ENCODE data around the gene MALSU1. TPM values are rescaled to one million over a fixed set of nuclear protein-coding genes. Genes with fewer than 3 reads are reported as not detected.

Gene MALSU1
- total RNA-seq, 1 experiment from 2014 or later = 95.5 TPM

DNA sequence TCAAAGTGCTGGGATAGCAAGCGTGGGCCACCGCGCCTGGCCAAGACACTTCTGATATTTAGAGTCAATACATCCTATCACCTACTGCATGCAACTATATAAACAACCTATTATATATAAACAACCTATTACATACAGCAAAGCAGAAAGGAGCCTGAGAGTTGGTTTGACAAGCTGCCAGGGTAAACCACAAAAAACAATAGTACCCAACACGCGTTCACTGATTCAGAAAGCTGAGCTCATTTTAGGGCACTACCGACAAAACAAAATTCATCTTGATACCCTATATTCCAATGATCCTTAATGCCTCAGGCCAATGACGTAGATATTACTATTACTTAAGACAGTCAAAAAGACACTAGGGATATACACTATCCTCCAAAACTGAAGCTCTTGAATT is 16.2 kb downstream of the MALSU1 start:
- Mint-ChIP-seq H3K27ac (ENCODE audit: unreplicated experiment) (no peak overlapping the region), H3K36me3 (ENCODE audit: insufficient read depth, unreplicated experiment) (peaks cover 98% of the 10 kb centered on the region), H3K4me3 (ENCODE audit: unreplicated experiment) (no peak overlapping the region), H3K4me1 (ENCODE audit: low read depth, unreplicated experiment) (no peaks in the 10 kb centered on the region), H3K9me3 (ENCODE audit: unreplicated experiment) (no peaks in the 10 kb centered on the region), H3K27me3 (ENCODE audit: insufficient read depth, unreplicated experiment) (no peaks in the 10 kb centered on the region)
- ChIA-PET POLR2A (no interaction called here), CTCF (no interaction called here)
- H3K4me1 ChIP-seq = 0 out of 2 replicates have a peak, but pooled peaks cover 4% of the 10 kb centered on the region
- H3K9me3 ChIP-seq = no peaks in the 10 kb centered on the region
- TF ChIP-seq CTCF (IDR thresholded peaks at IDR 0.05; ENCODE audit: insufficient read depth in 1 of 2, low read depth in 1 of 2, low read length in 1 of 2, severe bottlenecking in 1 of 2, unreplicated experiment in 1 of 2) = no peak
- no TSS peak for BruUV-seq (replicated peaks)
- no peak overlapping the region for H3K4me3 ChIP-seq (ENCODE audit: low read depth, low read length)
- peaks cover 6% of the 10 kb centered on the region for H3K36me3 ChIP-seq (ENCODE audit: control insufficient read depth, insufficient read depth, low read length)
- H3K27me3 ChIP-seq (replicated peaks; ENCODE audit: control insufficient read depth, insufficient read depth, low read length) = no peaks in the 10 kb centered on the region
- intact Hi-C loops (cut with micrococcal nuclease; ENCODE audit: unreplicated experiment) = no loop called here
- no peak for DNase-seq

GRCh38 chr7:23331132-23331531 is 32.0 kb downstream of the MALSU1 start:
- H3K36me3 Mint-ChIP-seq (ENCODE audit: insufficient read depth, unreplicated experiment) = peaks cover 89% of the 10 kb centered on the region
- TF ChIP-seq CTCF (IDR thresholded peaks at IDR 0.05; ENCODE audit: insufficient read depth in 1 of 2, low read depth in 1 of 2, low read length in 1 of 2, severe bottlenecking in 1 of 2, unreplicated experiment in 1 of 2) = no peak
- no peaks in the 10 kb centered on the region for H3K27me3 Mint-ChIP-seq (ENCODE audit: insufficient read depth, unreplicated experiment)
- Histone ChIP-seq H3K9me3 (no peaks in the 10 kb centered on the region), H3K36me3 (ENCODE audit: control insufficient read depth, insufficient read depth, low read length) (no peaks in the 10 kb centered on the region), H3K4me1 (peaks cover 20% of the 10 kb centered on the region), H3K4me3 (ENCODE audit: low read depth, low read length) (no peak overlapping the region), H3K27me3 (replicated peaks; ENCODE audit: control insufficient read depth, insufficient read depth, low read length) (no peaks in the 10 kb centered on the region)
- intact Hi-C loops (cut with micrococcal nuclease; ENCODE audit: unreplicated experiment) = no loop called here
- POLR2A ChIA-PET = no interaction called here
- H3K27ac Mint-ChIP-seq (ENCODE audit: unreplicated experiment) = no peak overlapping the region
- H3K9me3 Mint-ChIP-seq (ENCODE audit: unreplicated experiment) = no peaks in the 10 kb centered on the region
- no peak for DNase-seq
- H3K4me3 Mint-ChIP-seq (ENCODE audit: unreplicated experiment) = no peak overlapping the region
- BruUV-seq (replicated peaks) = no TSS peak
- CTCF ChIA-PET = interaction anchor here (0.7 kb wide), 1 partner anchor 1404 kb away, joined by 4 read pairs; no protein-coding TSS in a partner anchor
- H3K4me1 Mint-ChIP-seq (ENCODE audit: low read depth, unreplicated experiment) = peaks cover 16% of the 10 kb centered on the region

- Mint-ChIP-seq H3K27ac (ENCODE audit: unreplicated experiment) (no peak overlapping the region), H3K4me3 (ENCODE audit: unreplicated experiment) (no peak overlapping the region), H3K4me1 (ENCODE audit: low read depth, unreplicated experiment) (peaks cover 16% of the 10 kb centered on the region), H3K9me3 (ENCODE audit: unreplicated experiment) (no peaks in the 10 kb centered on the region), H3K27me3 (ENCODE audit: insufficient read depth, unreplicated experiment) (no peaks in the 10 kb centered on the region), H3K36me3 (ENCODE audit: insufficient read depth, unreplicated experiment) (peaks cover 96% of the 10 kb centered on the region)
- intact Hi-C loops (cut with micrococcal nuclease; ENCODE audit: unreplicated experiment) = no loop called here
- DNase-seq = no peak
- H3K36me3 ChIP-seq (ENCODE audit: control insufficient read depth, insufficient read depth, low read length) = no peaks in the 10 kb centered on the region
- peaks cover 29% of the 10 kb centered on the region for H3K4me1 ChIP-seq
- H3K9me3 ChIP-seq = no peaks in the 10 kb centered on the region
- H3K4me3 ChIP-seq (ENCODE audit: low read depth, low read length) = no peak overlapping the region
- TF ChIP-seq CTCF (IDR thresholded peaks at IDR 0.05; ENCODE audit: insufficient read depth in 1 of 2, low read depth in 1 of 2, low read length in 1 of 2, severe bottlenecking in 1 of 2, unreplicated experiment in 1 of 2) = no peak
- ChIA-PET CTCF (no interaction called here), POLR2A (no interaction called here)
- H3K27me3 ChIP-seq (replicated peaks; ENCODE audit: control insufficient read depth, insufficient read depth, low read length) = no peaks in the 10 kb centered on the region
- no TSS peak for BruUV-seq (replicated peaks)
Observed at GRCh38 chr7:23332193-23332592, 33.1 kb downstream of the MALSU1 start.

Data from Caco-2 (cell line).